Activated B cell treated with CpG ODN at 0.5 μM for 24 hours (primary cell): ENCODE data around the gene SLC6A8. TPM values are rescaled to one million over a fixed set of nuclear protein-coding genes. Genes with fewer than 3 reads are reported as not detected.

ENCODE experiments used
- ATAC-seq: fragments of 200-7000 bp; cut with Tn5 transposase; one replicate; pipeline ENCODE4 v1.10.0; 2021; ENCODE audit warnings: low read depth, mild to moderate bottlenecking, moderate library complexity
- CTCF ChIA-PET: fragments of 350-600 bp; sonication (Branson Sonifier 250); formaldehyde crosslinking; loops from one replicate; lab custom pipeline; 2021; ENCODE audit warnings: antibody characterized with exemption; lab: Charles Lee
- POLR2A ChIA-PET: fragments of 350-600 bp; sonication (Branson Sonifier 250); formaldehyde crosslinking; loops from one replicate; lab custom pipeline; 2021; ENCODE audit warnings: antibody characterized with exemption; lab: Charles Lee
- DNase-seq: peaks from one replicate; pipeline ENCODE4 v3.0.0; 2022
- H3K27ac Mint-ChIP-seq: one replicate; pipeline ENCODE4 v1.8.0; 2020; ENCODE audit warnings: mixed read lengths
- H3K27me3 Mint-ChIP-seq: one replicate; pipeline ENCODE4 v1.8.0; 2021; ENCODE audit warnings: mixed read lengths
- H3K36me3 Mint-ChIP-seq: one replicate; pipeline ENCODE4 v1.8.0; 2021; ENCODE audit warnings: low read depth, mixed read lengths
- H3K4me1 Mint-ChIP-seq: one replicate; pipeline ENCODE4 v1.8.0; 2021; ENCODE audit warnings: mixed read lengths
- H3K4me3 Mint-ChIP-seq: one replicate; pipeline ENCODE4 v1.8.0; 2020; ENCODE audit warnings: mild to moderate bottlenecking, mixed read lengths
- H3K9me3 Mint-ChIP-seq: one replicate; pipeline ENCODE4 v1.8.0; 2020; ENCODE audit warnings: mixed read lengths
- intact Hi-C: fragments of 100-400 bp; cut with micrococcal nuclease; formaldehyde crosslinking; loops from one replicate; pipeline ENCODE4 v1.15.1; 2024
- total RNA-seq: library from RNA; stranded (reverse); gene quantifications from 2 replicates; pipeline ENCODE4 v1.2.3, GENCODE V29; 2022
- TF ChIP-seq, protein P1 (sequence below): fragments of 200-600 bp; IDR thresholded peaks from one replicate; pipeline ENCODE4 v1.8.0; 2022; ENCODE audit warnings: antibody characterized with exemption, mild to moderate bottlenecking

SLC6A8 gene
- total RNA-seq, 1 donor from 2014 or later, result 1.2 TPM

DNA sequence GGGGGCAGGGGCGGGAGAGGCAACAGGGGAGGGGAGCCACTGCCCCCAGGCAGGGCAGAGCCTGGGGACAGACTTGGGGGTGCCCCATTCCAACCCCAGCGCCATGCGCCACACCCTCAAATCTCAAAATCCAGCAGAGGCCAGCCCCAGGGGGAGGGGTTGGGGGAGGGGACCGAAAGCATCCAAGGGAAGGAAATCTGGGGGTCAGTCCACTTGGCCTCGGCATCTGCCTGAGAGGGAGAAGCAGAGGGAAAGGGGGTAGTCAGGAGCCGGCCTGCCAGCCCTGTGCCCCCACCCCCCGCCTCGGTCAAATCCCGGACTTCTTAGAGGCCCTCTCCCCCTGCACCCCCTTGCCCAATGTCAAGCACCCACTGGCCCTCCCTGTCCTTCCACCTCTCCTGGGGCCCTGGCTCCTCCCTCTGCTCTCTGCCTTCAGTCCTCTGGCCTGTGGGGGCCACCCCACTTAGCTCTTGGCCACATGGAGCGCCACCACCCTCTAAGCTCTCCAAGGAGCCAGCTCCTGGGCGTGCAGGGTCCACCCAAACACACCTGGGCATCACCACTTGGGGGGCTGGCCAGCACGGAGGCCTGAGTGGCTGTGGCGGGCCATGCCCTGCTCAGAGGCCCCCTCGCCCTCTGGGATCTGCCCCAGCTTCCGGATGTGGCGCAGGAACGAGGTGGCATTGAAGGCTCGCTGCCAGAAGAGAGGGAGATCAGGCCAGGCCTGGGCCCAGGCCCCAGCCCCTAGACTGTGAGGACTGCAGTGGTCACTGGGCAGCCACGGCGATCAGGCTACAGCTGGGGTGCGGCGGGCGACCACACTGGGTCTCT, 17.6 kb upstream of the SLC6A8 start:
- peaks cover 15% of the 10 kb centered on the region for H3K27me3 Mint-ChIP-seq
- TF ChIP-seq, protein P1, sequence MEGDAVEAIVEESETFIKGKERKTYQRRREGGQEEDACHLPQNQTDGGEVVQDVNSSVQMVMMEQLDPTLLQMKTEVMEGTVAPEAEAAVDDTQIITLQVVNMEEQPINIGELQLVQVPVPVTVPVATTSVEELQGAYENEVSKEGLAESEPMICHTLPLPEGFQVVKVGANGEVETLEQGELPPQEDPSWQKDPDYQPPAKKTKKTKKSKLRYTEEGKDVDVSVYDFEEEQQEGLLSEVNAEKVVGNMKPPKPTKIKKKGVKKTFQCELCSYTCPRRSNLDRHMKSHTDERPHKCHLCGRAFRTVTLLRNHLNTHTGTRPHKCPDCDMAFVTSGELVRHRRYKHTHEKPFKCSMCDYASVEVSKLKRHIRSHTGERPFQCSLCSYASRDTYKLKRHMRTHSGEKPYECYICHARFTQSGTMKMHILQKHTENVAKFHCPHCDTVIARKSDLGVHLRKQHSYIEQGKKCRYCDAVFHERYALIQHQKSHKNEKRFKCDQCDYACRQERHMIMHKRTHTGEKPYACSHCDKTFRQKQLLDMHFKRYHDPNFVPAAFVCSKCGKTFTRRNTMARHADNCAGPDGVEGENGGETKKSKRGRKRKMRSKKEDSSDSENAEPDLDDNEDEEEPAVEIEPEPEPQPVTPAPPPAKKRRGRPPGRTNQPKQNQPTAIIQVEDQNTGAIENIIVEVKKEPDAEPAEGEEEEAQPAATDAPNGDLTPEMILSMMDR, result no peak
- H3K27ac Mint-ChIP-seq, result no peak overlapping the region
- no peak overlapping the region for H3K4me3 Mint-ChIP-seq
- POLR2A ChIA-PET, result no interaction called here
- no peaks in the 10 kb centered on the region for H3K9me3 Mint-ChIP-seq
- peaks cover 7% of the 10 kb centered on the region for H3K4me1 Mint-ChIP-seq
- intact Hi-C loops, result loop anchor here (1.0 kb wide), 1 partner anchor 711 kb away; no protein-coding TSS in a partner anchor
- CTCF ChIA-PET, result interaction anchor here (1.0 to 4.3 kb wide), 5 partner anchors 61 to 729 kb away, joined by 3 to 23 read pairs (median 7); no protein-coding TSS in a partner anchor
- ATAC-seq (no peak), DNase-seq (no peak)
- H3K36me3 Mint-ChIP-seq, result no peaks in the 10 kb centered on the region

DNA sequence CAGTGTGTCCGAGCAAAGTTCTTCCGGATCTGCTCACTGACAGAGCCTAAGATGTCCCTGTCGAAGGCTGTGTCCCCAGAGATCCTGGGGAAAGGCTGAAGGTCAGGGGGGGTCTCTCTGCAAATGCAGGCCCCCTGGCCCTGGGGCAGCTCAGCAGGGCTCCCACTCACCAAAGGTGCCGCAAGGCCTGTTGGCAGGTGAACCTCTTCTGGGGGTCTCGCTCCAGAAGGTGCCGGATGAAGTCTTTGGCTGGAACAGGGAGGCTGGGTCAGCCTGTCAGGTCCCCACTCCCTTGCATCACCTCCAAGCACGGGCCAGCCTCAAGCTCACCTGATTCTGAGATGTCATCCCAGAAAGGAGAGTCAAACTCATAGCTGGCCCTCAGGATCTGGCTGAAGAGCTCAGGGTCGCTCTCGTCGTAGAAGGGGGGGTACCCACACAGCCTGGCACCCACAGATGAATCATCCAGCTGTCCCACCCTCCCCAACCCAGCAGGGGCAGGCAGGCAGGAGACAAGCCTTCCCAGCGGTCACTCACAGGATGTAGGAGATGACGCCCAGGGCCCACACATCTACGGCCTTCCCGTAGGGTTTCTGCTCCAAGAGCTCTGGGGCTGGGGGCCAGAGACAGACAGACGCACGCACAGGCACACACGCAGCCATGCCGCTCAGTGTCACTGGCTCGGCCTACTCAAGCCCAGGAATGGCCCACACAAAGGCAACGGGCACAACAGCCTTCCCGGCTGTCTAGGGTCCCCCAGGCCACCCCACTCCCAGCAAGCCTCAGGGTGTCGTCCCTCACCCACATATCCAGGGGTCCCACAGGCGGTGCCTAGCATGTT, 16.8 kb upstream of the SLC6A8 start:
- ChIA-PET CTCF (interaction anchor here (1.0 to 4.3 kb wide), 3 partner anchors 115 to 729 kb away, joined by 3 to 23 read pairs (median 3); no protein-coding TSS in a partner anchor), POLR2A (no interaction called here)
- H3K4me1 Mint-ChIP-seq, result peaks cover 7% of the 10 kb centered on the region
- TF ChIP-seq, protein P1, result no peak
- H3K4me3 Mint-ChIP-seq, result no peak overlapping the region
- intact Hi-C loops, result no loop called here
- H3K27ac Mint-ChIP-seq, result no peak overlapping the region
- ATAC-seq (no peak), DNase-seq (no peak)
- peaks cover 17% of the 10 kb centered on the region for H3K27me3 Mint-ChIP-seq
- H3K9me3 Mint-ChIP-seq, result no peaks in the 10 kb centered on the region
- H3K36me3 Mint-ChIP-seq, result no peaks in the 10 kb centered on the region

DNA sequence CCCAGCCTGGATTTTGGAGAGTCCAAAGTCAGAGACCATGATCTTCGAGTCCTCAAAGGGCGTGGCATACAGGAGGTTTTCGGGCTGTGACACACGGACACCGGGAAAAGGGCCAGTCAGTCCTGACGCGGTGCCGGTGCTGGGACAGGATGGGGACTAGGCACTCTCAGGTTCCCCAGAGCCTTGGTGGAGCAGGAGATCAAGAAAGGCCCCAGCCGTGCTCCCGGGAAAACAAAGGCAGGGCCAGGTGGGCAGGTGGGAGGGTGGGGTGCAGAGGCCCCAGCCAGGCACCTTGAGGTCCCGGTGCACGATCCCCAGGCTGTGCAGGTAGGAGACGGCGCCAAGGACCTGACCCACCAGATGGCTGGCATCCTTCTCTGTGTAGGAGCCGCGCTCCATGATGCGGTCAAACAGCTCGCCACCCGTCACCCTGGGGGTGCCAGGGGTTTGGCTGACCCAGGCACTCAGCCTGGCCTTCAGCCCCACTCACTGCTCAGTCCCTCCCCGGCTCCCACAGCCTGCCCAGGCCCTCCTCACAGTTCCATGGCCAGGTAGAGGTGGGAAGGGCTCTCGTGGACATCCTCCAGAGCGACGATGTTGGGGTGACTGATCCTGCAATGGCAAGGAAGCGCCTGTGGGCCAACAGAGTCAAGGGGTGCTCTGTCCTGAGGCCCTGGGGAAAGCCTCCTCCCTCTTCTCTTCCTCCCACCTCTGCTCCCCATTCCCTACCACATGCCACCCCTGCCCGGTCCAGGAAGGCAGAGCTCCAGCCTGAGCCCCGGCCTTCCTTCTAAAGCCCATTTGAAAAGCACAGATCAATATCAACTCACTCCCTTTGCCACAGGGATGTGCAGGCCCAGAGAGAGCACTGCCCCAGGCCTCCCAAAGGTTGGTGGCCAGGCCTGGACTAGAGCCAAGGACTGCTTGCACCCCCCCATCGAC, 15.9 kb upstream of the SLC6A8 start:
- Mint-ChIP-seq H3K4me1 (peaks cover 7% of the 10 kb centered on the region), H3K4me3 (no peak overlapping the region), H3K27me3 (peaks cover 15% of the 10 kb centered on the region), H3K9me3 (no peaks in the 10 kb centered on the region), H3K36me3 (no peaks in the 10 kb centered on the region), H3K27ac (no peak overlapping the region)
- CTCF ChIA-PET, result no interaction called here
- intact Hi-C loops, result no loop called here
- ATAC-seq (no peak), DNase-seq (no peak)
- POLR2A ChIA-PET, result no interaction called here
- TF ChIP-seq, protein P1, result no peak

DNA sequence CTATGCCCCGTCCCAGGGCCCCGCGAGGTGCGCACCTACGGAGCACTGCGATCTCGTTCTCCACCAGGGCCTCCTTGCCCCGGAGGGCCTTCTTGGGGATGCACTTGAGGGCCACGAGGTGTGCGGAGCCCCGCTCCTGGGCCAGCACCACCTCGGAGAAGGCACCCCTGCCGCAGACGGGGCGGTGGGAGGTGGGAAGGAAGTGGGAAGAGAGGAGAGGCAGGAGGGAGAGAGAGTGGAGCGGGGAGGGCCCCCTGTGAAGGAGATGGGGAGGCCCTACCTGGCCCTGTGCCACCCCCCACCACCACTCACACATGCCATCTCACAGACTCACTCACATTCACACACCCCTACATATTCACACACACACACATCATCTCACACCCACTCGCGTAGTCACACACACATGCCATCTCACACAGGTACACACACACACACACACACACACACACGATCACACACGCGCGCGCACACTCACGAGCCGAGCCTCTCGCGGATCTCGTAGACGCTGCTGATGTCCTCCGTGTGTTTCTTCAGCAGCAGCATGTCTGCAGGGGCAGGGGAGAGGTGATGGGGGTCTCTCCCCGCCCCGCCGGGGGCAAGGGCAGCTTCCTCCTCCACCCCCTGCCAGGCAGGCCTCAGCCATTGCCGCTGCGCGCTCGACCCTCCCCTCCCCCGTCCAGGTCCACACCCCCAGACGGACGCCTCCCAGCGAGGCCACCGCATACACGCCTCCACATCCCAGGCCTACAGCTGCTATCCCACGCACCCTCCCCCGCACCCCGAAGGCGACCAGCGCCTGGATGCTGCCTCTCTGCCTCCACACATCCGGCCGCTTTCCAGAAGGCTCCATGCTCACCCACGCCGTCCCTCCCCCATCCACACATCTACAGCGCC, 14.9 kb upstream of the SLC6A8 start:
- intact Hi-C loops, result no loop called here
- Mint-ChIP-seq H3K4me3 (no peak overlapping the region), H3K27ac (no peak overlapping the region), H3K4me1 (peaks cover 6% of the 10 kb centered on the region), H3K9me3 (no peaks in the 10 kb centered on the region), H3K36me3 (no peaks in the 10 kb centered on the region), H3K27me3 (peaks cover 15% of the 10 kb centered on the region)
- ChIA-PET CTCF (no interaction called here), POLR2A (no interaction called here)
- TF ChIP-seq, protein P1, result no peak
- no peak for ATAC-seq
- no peak for DNase-seq
